HG03558 (cell line): ENCODE results near the gene MORC3.

Source experiments
- ATAC-seq: cut with Tn5 transposase; IDR thresholded peaks from one replicate; pipeline ENCODE4 v1.9.1; 2021; ENCODE audit warnings: moderate number of reproducible peaks; ENCODE audit not compliant: unreplicated experiment; ENCODE audit errors: extremely low read depth

Gene MORC3

DNA sequence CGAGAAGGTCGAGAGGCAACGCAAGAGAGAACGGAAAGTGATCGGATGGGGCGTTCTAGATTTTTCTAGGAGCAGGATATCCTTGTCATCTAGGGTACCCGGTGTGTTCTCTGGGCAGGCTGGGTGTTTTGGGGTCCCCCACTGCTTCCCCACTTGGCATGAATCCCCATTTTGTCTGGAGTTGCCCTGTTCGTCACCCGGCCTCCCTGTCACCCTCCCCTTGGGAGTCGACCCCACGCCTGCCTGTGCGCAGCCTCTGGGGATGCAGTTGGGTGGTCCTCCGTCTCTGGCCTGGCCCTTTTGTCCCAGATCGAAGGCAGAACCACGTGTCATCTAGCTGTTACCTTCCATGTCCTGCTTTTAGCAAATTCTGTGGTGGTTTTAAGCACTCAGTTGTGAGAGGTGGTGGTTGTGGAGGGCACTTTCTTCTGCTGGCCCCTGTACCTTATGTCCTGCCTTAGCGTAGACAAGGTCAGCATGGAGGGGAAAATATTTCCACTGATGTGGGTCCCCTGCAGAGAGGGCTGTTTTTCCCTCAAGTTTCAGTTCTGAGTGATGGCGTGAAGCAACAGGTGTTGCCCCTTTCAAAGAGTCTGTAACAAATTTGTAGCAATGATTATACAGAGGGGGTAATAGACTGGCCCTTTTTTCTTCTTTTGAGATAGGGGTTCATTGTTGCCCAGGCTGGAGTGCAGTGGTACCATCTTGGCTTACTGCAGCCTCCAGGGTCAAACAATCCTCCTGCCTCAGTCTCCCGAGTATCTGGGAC, 100.8 kb downstream of the MORC3 start:
- ATAC-seq: no peak

DNA sequence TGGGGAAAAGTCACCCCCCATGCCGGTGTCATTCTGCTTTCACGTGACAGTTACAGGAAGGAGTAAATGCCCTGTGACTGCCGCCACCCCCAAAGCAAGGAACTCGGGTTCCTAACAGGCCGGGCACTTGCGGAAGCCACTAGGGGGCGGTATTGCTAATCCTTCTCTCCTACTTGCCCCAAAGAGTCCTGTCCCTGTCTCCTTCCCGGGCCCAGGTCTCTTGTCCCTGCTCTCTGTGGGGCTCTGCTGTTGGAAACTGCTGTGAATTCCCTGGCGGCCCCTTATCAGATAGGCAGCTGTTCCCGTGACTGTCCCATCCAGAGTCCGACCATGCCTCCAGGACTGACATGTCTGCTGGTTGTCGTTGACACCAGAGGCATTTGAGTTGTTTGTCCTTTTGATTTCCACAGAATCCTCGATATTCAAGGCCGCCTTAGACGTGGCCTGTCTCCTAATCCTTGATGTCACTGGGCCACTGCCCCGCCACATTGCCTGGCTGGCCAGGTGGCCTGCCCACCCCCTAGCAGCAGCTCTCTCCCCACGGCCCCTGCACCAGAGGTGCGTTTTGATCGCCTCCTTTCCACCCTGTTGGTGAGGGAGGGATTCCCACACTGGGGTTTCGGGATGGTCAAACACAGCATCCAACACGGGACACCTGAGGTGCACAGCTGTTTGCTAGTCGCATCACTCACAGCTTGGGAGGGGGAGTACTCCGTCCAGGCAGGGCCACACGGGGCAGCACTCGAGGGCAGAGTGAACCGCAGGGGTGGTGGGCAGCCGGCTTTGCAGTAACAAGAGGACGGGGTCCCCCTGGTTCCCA, 102.5 kb downstream of the MORC3 start:
- no peak for ATAC-seq

DNA sequence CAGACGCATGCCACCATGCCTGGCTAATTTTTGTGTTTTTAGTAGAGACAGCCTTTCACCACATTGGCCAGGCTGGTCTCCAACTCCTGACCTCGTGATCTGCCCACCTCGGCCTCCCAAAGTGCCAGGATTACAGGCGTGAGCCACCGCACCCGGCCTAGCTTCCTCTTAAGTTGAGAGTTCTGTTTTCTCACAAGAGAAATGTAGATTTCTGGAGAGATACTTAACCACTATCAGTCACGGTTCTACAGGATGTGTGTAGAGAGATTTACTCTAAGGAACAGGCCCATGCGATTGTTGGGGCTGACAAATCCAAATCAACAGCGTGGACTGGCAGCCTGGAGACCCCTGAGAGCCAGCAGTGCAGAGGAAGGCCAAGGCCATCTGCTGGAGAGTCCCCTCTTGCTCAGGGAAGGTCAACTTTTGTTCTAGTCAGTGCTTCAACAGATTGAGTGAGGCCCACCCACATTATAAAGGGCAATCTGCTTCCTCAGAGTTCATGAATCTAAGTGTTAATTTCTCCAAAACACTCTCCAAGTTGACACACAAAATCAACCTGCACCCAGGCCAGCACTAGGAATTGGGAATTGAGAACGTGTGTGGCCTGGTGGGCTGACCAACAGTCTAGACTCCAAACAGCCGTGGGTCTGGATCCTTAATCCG, 103.9 kb downstream of the MORC3 start:
- ATAC-seq: no peak

DNA sequence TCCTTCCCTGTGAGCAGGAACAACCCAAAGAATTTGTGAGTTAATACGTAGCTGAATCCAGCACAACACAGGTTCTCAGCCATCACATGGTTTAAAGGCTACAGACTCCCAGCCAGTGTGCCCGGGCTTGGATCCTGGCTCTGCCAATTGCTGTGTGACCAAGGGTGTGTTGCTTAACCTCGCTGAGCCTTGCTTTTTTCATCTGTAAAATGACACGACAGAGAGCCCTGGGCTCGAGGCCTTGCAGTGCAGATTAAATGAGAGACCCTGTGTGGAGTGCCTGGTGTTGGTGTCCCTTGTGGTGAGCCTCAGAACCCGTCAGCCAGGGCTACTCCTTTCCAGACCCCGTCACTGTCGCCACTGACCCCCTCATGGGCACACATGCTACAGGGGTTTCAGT, 104.6 kb downstream of the MORC3 start:
- ATAC-seq: no peak

DNA sequence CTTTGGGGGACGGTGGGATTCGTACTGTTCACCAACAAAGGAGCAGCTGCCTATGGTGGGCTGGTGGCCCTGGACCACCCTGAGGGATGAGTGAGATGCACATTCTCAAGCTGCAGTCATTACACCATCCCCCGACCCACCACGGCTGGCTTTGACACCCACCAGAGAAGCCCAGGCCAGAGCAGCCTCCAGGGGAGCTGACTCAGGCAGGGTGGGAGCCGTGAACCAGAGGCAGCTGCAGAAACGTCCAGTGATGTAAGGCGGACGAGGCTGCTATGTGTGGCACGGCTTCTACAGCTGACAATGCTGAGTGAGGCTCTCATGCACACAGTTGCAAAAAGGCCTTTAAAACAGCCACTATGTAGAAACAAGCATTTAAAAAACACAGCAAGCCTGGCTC, 105.3 kb downstream of the MORC3 start:
- no peak for ATAC-seq
